ENCODE measurements around the gene PIP5K1B. TPM values are rescaled to one million over a fixed set of nuclear protein-coding genes. Genes with fewer than 3 reads are reported as not detected.

PIP5K1B gene
- total and polyA plus RNA-seq, 2 of the 13 experiments (the other 11 are each of a cell fraction or from before 2014, with no cell fraction given) = 15.8 to 17.5 TPM

GRCh38 chr9:68998812-68999211 is 293.8 kb downstream of the PIP5K1B start:
- ATAC-seq = no peak
- H3K4me2 ChIP-seq (ENCODE audit: low read depth, low read length) = no peak overlapping the region
- no peak overlapping the region for H3K9ac ChIP-seq (ENCODE audit: insufficient read depth, low read depth, low read length)
- no peaks in the 10 kb centered on the region for H3K27me3 ChIP-seq (ENCODE audit: control insufficient read depth in 1 of 2, insufficient read depth in 2 of 2, low read length in 2 of 2)
- WGBS (ENCODE audit: low lambda C conversion rate) = 91% methylated on average over 5 of the region's 5 CpGs
- TF ChIP-seq ZNF101 (CRISPR knock-in tag; IDR thresholded peaks at IDR 0.05; ENCODE audit: borderline replicate concordance, low read depth) (no peak), FOXK1 (CRISPR knock-in tag; IDR thresholded peaks at IDR 0.05; ENCODE audit: borderline replicate concordance, low read depth) (no peak), TP53 (CRISPR knock-in tag; conservative IDR thresholded peaks at IDR 0.05) (no peak), SPEN (CRISPR knock-in tag; IDR thresholded peaks at IDR 0.05; ENCODE audit: low read depth) (no peak), JUND (CRISPR knock-in tag; IDR thresholded peaks at IDR 0.05) (no peak), ONECUT2 (CRISPR knock-in tag; IDR thresholded peaks at IDR 0.05) (no peak), ZNF317 (CRISPR knock-in tag; IDR thresholded peaks at IDR 0.05) (no peak), ZNF30 (CRISPR knock-in tag; IDR thresholded peaks at IDR 0.05) (no peak), ZNF160 (CRISPR knock-in tag; IDR thresholded peaks at IDR 0.05) (no peak), KLF6 (CRISPR knock-in tag; IDR thresholded peaks at IDR 0.05) (no peak), TSC22D2 (CRISPR knock-in tag; IDR thresholded peaks at IDR 0.05; ENCODE audit: borderline replicate concordance) (no peak), ZNF713 (CRISPR knock-in tag; IDR thresholded peaks at IDR 0.05) (no peak), GLI4 (CRISPR knock-in tag; IDR thresholded peaks at IDR 0.05; ENCODE audit: borderline replicate concordance) (no peak)
- TF ChIP-seq, protein P1, sequence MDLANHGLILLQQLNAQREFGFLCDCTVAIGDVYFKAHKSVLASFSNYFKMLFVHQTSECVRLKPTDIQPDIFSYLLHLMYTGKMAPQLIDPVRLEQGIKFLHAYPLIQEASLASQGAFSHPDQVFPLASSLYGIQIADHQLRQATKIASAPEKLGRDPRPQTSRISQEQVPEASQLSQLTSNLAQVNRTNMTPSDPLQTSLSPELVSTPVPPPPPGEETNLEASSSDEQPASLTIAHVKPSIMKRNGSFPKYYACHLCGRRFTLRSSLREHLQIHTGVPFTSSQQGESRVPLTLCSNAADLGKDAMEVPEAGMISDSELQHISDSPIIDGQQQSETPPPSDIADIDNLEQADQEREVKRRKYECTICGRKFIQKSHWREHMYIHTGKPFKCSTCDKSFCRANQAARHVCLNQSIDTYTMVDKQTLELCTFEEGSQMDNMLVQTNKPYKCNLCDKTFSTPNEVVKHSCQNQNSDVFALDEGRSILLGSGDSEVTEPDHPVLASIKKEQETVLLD (CRISPR knock-in tag; IDR thresholded peaks at IDR 0.05; ENCODE audit: low read depth) = no peak
- TF ChIP-seq, protein P2, sequence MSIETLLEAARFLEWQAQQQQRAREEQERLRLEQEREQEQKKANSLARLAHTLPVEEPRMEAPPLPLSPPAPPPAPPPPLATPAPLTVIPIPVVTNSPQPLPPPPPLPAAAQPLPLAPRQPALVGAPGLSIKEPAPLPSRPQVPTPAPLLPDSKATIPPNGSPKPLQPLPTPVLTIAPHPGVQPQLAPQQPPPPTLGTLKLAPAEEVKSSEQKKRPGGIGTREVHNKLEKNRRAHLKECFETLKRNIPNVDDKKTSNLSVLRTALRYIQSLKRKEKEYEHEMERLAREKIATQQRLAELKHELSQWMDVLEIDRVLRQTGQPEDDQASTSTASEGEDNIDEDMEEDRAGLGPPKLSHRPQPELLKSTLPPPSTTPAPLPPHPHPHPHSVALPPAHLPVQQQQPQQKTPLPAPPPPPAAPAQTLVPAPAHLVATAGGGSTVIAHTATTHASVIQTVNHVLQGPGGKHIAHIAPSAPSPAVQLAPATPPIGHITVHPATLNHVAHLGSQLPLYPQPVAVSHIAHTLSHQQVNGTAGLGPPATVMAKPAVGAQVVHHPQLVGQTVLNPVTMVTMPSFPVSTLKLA (IDR thresholded peaks at IDR 0.05) = no peak
- no peaks in the 10 kb centered on the region for H3K79me2 ChIP-seq (ENCODE audit: insufficient read depth, low read length)
- no peaks in the 10 kb centered on the region for H4K20me1 ChIP-seq (ENCODE audit: insufficient read depth, low read length)
- FAIRE-seq = no peak
- no peak overlapping the region for H3K4me3 ChIP-seq (replicated peaks in 1 of 3; ENCODE audit: insufficient read depth in 1 of 3, low read depth in 2 of 3, low read length in 3 of 3)
- H3K36me3 ChIP-seq (replicated peaks in 1 of 2; ENCODE audit: control insufficient read depth in 1 of 2, insufficient read depth in 2 of 2, low read length in 2 of 2) = peaks cover 2 to 7% of the 10 kb centered on the region in 2 experiments; a peak in 2 of 5 replicates
- no peak overlapping the region for H3K27ac ChIP-seq (ENCODE audit: extremely low read length, insufficient read depth, low read length)
- no peaks in the 10 kb centered on the region for H3K9me3 ChIP-seq (ENCODE audit: low read length)
- CTCF ChIA-PET (ENCODE audit: low intra/inter-chr PET ratio, low total read pairs) = interaction anchor here (3.9 kb wide), 1 partner anchor 415 kb away, joined by 45 read pairs; no protein-coding TSS in a partner anchor
- POLR2A ChIA-PET = no interaction called here
- in situ Hi-C loops (cut with HindIII; ENCODE audit: extremely low pct_ligation_motif_present, low pct_unique_long_range_greater_than_20kb) (no loop called here), intact Hi-C loops (cut with micrococcal nuclease; ENCODE audit: unreplicated experiment) (loop anchor here (1.0 kb wide), 2 partner anchors 154 to 415 kb away; no protein-coding TSS in a partner anchor)
- H3K4me1 ChIP-seq (ENCODE audit: insufficient read depth, low read length) = peaks cover 7% of the 10 kb centered on the region; the same call in 1 of the 2 replicates
- no peak overlapping the region for H2AFZ ChIP-seq (ENCODE audit: low read length)
- DNase-seq (ENCODE audit: low spot score) = no peak
- BruUV-seq (replicated peaks) = no TSS peak
